Measurements from ENCODE around the gene BRAT1. TPM values are rescaled to one million over a fixed set of nuclear protein-coding genes. Genes with fewer than 3 reads are reported as not detected.
"Not testable (repeated sequence)": the region's sequence is repeated elsewhere in the genome, so short reads cannot be mapped to it uniquely, and the experiment has no call there.

The BRAT1 gene
- total RNA-seq, 2 experiments from 2014 or later: 34.7 to 35.9 TPM

GRCh38 chr7:2594599-2594998, 39.3 kb upstream of the BRAT1 start:
- intact Hi-C loops (cut with DNase I, micrococcal nuclease): no loop called here
- H3K27ac Mint-ChIP-seq: no peak overlapping the region
- peaks cover 11% of the 10 kb centered on the region for H3K36me3 Mint-ChIP-seq (ENCODE audit: low read depth)
- ChIA-PET CTCF (no interaction called here), POLR2A (no interaction called here)
- H3K27me3 Mint-ChIP-seq: no peaks in the 10 kb centered on the region
- DNase-seq (no peak), ATAC-seq (no peak)
- no peaks in the 10 kb centered on the region for H3K4me1 Mint-ChIP-seq
- H3K9me3 Mint-ChIP-seq (ENCODE audit: low read depth): no peaks in the 10 kb centered on the region
- no peak overlapping the region for H3K4me3 Mint-ChIP-seq

- ChIA-PET CTCF (no interaction called here), POLR2A (no interaction called here)
- Mint-ChIP-seq H3K4me3 (no peak overlapping the region), H3K4me1 (no peaks in the 10 kb centered on the region), H3K27ac (no peak overlapping the region), H3K9me3 (ENCODE audit: low read depth) (no peaks in the 10 kb centered on the region), H3K27me3 (no peaks in the 10 kb centered on the region), H3K36me3 (ENCODE audit: low read depth) (peaks cover 10% of the 10 kb centered on the region)
- intact Hi-C loops (cut with DNase I, micrococcal nuclease): no loop called here
- ATAC-seq (no peak), DNase-seq (no peak)
Measured at GRCh38 chr7:2593036-2593727, 37.9 kb upstream of the BRAT1 start.

- no peak overlapping the region for H3K27ac Mint-ChIP-seq
- POLR2A ChIA-PET: no interaction called here
- CTCF ChIA-PET: no interaction called here
Measured at GRCh38 chr7:2592375-2592865, 37.1 kb upstream of the BRAT1 start.

GRCh38 chr7:2589941-2590340, 34.6 kb upstream of the BRAT1 start:
- intact Hi-C loops (cut with DNase I, micrococcal nuclease); H3K9me3 Mint-ChIP-seq (ENCODE audit: low read depth); DNase-seq; H3K4me3 Mint-ChIP-seq; POLR2A ChIA-PET; H3K27ac Mint-ChIP-seq; H3K4me1 Mint-ChIP-seq; H3K27me3 Mint-ChIP-seq; ATAC-seq; H3K36me3 Mint-ChIP-seq (ENCODE audit: low read depth): not testable (repeated sequence)
- CTCF ChIA-PET: interaction anchor here (1.2 kb wide), 1 partner anchor 10 kb away, joined by 3 read pairs; no protein-coding TSS in a partner anchor

More at GRCh38 chr7:2592375-2592865, 37.1 kb upstream of the BRAT1 start:
- ATAC-seq (no peak), DNase-seq (no peak)
- Mint-ChIP-seq H3K27me3 (no peaks in the 10 kb centered on the region), H3K4me1 (no peaks in the 10 kb centered on the region), H3K9me3 (ENCODE audit: low read depth) (no peaks in the 10 kb centered on the region), H3K36me3 (ENCODE audit: low read depth) (peaks cover 10% of the 10 kb centered on the region), H3K4me3 (no peak overlapping the region)
- intact Hi-C loops (cut with DNase I, micrococcal nuclease): no loop called here

- H3K36me3 Mint-ChIP-seq (ENCODE audit: low read depth): peaks cover 10% of the 10 kb centered on the region
- CTCF ChIA-PET: interaction anchor here (0.6 to 1.2 kb wide), 2 partner anchors 10 to 1116 kb away, joined by 3 read pairs; no protein-coding TSS in a partner anchor
- H3K27me3 Mint-ChIP-seq: no peaks in the 10 kb centered on the region
- no peak for DNase-seq
- H3K9me3 Mint-ChIP-seq (ENCODE audit: low read depth): no peaks in the 10 kb centered on the region
- H3K4me3 Mint-ChIP-seq: no peak overlapping the region
- intact Hi-C loops (cut with DNase I, micrococcal nuclease): no loop called here
- H3K4me1 Mint-ChIP-seq: no peaks in the 10 kb centered on the region
- no peak overlapping the region for H3K27ac Mint-ChIP-seq
- ATAC-seq: no peak
- POLR2A ChIA-PET: no interaction called here
Measured at GRCh38 chr7:2589341-2589740, 34.0 kb upstream of the BRAT1 start.

GRCh38 chr7:2587778-2588177, 32.5 kb upstream of the BRAT1 start:
- ChIA-PET CTCF (no interaction called here), POLR2A (no interaction called here)
- intact Hi-C loops (cut with DNase I, micrococcal nuclease): no loop called here
- Mint-ChIP-seq H3K27ac (no peak overlapping the region), H3K9me3 (ENCODE audit: low read depth) (no peaks in the 10 kb centered on the region), H3K36me3 (ENCODE audit: low read depth) (peaks cover 11% of the 10 kb centered on the region), H3K4me3 (no peak overlapping the region), H3K4me1 (no peaks in the 10 kb centered on the region), H3K27me3 (no peaks in the 10 kb centered on the region)
- no peak for ATAC-seq
- DNase-seq: no peak

- intact Hi-C loops (cut with DNase I, micrococcal nuclease): no loop called here
- Mint-ChIP-seq H3K36me3 (ENCODE audit: low read depth) (peaks cover 5% of the 10 kb centered on the region), H3K27me3 (no peaks in the 10 kb centered on the region), H3K4me1 (no peaks in the 10 kb centered on the region), H3K9me3 (ENCODE audit: low read depth) (no peaks in the 10 kb centered on the region), H3K27ac (no peak overlapping the region), H3K4me3 (no peak overlapping the region)
- ChIA-PET POLR2A (no interaction called here), CTCF (interaction anchor here (0.7 kb wide), 1 partner anchor 478 kb away, joined by 3 read pairs; no protein-coding TSS in a partner anchor)
- DNase-seq: no peak
- ATAC-seq: no peak
Measured at GRCh38 chr7:2587134-2587533, 31.8 kb upstream of the BRAT1 start.

GRCh38 chr7:2586326-2587020, 31.1 kb upstream of the BRAT1 start:
- no peak for ATAC-seq
- no peak overlapping the region for H3K4me3 Mint-ChIP-seq
- intact Hi-C loops (cut with DNase I, micrococcal nuclease): no loop called here
- ChIA-PET CTCF (interaction anchor here (0.7 kb wide), 1 partner anchor 479 kb away, joined by 3 read pairs; no protein-coding TSS in a partner anchor), POLR2A (no interaction called here)
- H3K9me3 Mint-ChIP-seq (ENCODE audit: low read depth): no peaks in the 10 kb centered on the region
- H3K4me1 Mint-ChIP-seq: no peaks in the 10 kb centered on the region
- DNase-seq: no peak
- peaks cover 3% of the 10 kb centered on the region for H3K36me3 Mint-ChIP-seq (ENCODE audit: low read depth)
- H3K27ac Mint-ChIP-seq: no peak overlapping the region
- H3K27me3 Mint-ChIP-seq: no peaks in the 10 kb centered on the region

GRCh38 chr7:2585446-2585845, 30.1 kb upstream of the BRAT1 start:
- no peak for DNase-seq
- Mint-ChIP-seq H3K27ac (no peak overlapping the region), H3K4me1 (no peaks in the 10 kb centered on the region), H3K36me3 (ENCODE audit: low read depth) (peaks cover 3% of the 10 kb centered on the region), H3K4me3 (no peak overlapping the region), H3K9me3 (ENCODE audit: low read depth) (no peaks in the 10 kb centered on the region), H3K27me3 (no peaks in the 10 kb centered on the region)
- intact Hi-C loops (cut with DNase I, micrococcal nuclease): no loop called here
- POLR2A ChIA-PET: no interaction called here
- CTCF ChIA-PET: interaction anchor here (0.8 kb wide), 1 partner anchor 959 kb away, joined by 3 read pairs; no protein-coding TSS in a partner anchor
- ATAC-seq: no peak

GRCh38 chr7:2583798-2584580, 28.7 kb upstream of the BRAT1 start:
- Mint-ChIP-seq H3K4me1 (no peaks in the 10 kb centered on the region), H3K9me3 (ENCODE audit: low read depth) (no peaks in the 10 kb centered on the region), H3K4me3 (no peak overlapping the region), H3K27me3 (no peaks in the 10 kb centered on the region), H3K36me3 (ENCODE audit: low read depth) (peaks cover 3% of the 10 kb centered on the region), H3K27ac (no peak overlapping the region)
- DNase-seq (no peak), ATAC-seq (no peak)
- intact Hi-C loops (cut with DNase I, micrococcal nuclease): no loop called here
- CTCF ChIA-PET: no interaction called here
- POLR2A ChIA-PET: no interaction called here

- no peaks in the 10 kb centered on the region for H3K4me1 Mint-ChIP-seq
- ATAC-seq: no peak
- ChIA-PET POLR2A (no interaction called here), CTCF (no interaction called here)
- peaks cover 3% of the 10 kb centered on the region for H3K36me3 Mint-ChIP-seq (ENCODE audit: low read depth)
- no peaks in the 10 kb centered on the region for H3K27me3 Mint-ChIP-seq
- no peak overlapping the region for H3K4me3 Mint-ChIP-seq
- H3K9me3 Mint-ChIP-seq (ENCODE audit: low read depth): no peaks in the 10 kb centered on the region
- intact Hi-C loops (cut with DNase I, micrococcal nuclease): no loop called here
- DNase-seq: no peak
- no peak overlapping the region for H3K27ac Mint-ChIP-seq
Measured at GRCh38 chr7:2582006-2582735, 26.8 kb upstream of the BRAT1 start.
